Natural killer cell (primary cell): ENCODE data around the gene ITGAE. TPM values are rescaled to one million over a fixed set of nuclear protein-coding genes. Genes with fewer than 3 reads are reported as not detected.

ENCODE experiments used
- ATAC-seq, 3 donors: fragments of 150-1000 bp in 2 of 3; fragments of 200-7000 bp in 1 of 3; cut with Tn5 transposase; 1 replicate in 1 of 3; 2 replicates in 2 of 3; pipeline ENCODE4 v1.10.0; 2021; ENCODE audit warnings: mild to moderate bottlenecking in 2 of 3, moderate library complexity in 2 of 3
- DNase-seq, 2 donors: peaks; one replicate each; pipeline versions ENCODE4 v3.0.0 to v3.0.0-alpha.2; 2013 to 2021; ENCODE audit warnings: mixed read lengths in 1 of 2
- H3K27ac ChIP-seq: one replicate; pipeline ENCODE4 v1.5.1; 2013; ENCODE audit warnings: mild to moderate bottlenecking, low read length
- H3K27me3 ChIP-seq: one replicate; pipeline ENCODE4 v1.6.1; 2013; ENCODE audit warnings: low read length; ENCODE audit not compliant: control insufficient read depth, insufficient read depth
- H3K36me3 ChIP-seq: one replicate; pipeline ENCODE4 v1.6.1; 2013; ENCODE audit warnings: low read length; ENCODE audit not compliant: control insufficient read depth, insufficient read depth
- H3K4me1 ChIP-seq: one replicate; pipeline ENCODE4 v1.6.1; 2013; ENCODE audit warnings: low read length; ENCODE audit not compliant: control insufficient read depth, insufficient read depth
- H3K4me3 ChIP-seq: one replicate; pipeline ENCODE4 v1.5.1; 2013; ENCODE audit warnings: low read length
- H3K9me3 ChIP-seq: one replicate; pipeline ENCODE4 v1.6.1; 2013; ENCODE audit warnings: low read length; ENCODE audit not compliant: control insufficient read depth, insufficient read depth
- H3K27ac Mint-ChIP-seq, 2 donors: one replicate each; pipeline ENCODE4 v1.8.0; 2022; ENCODE audit warnings: mild to moderate bottlenecking in 2 of 2, mixed read lengths in 2 of 2, moderate library complexity in 1 of 2
- H3K27me3 Mint-ChIP-seq, 2 donors: one replicate each; pipeline ENCODE4 v1.8.0; 2022; ENCODE audit warnings: low read depth in 2 of 2, mixed read lengths in 2 of 2
- H3K36me3 Mint-ChIP-seq: one replicate; pipeline ENCODE4 v1.8.0; 2022; ENCODE audit warnings: mixed read lengths
- H3K4me1 Mint-ChIP-seq, 2 donors: one replicate each; pipeline ENCODE4 v1.8.0; 2022; ENCODE audit warnings: mixed read lengths in 2 of 2
- H3K4me3 Mint-ChIP-seq: one replicate; pipeline ENCODE4 v1.8.0; 2022; ENCODE audit warnings: mild to moderate bottlenecking, moderate library complexity, mixed read lengths
- H3K9me3 Mint-ChIP-seq, 2 donors: one replicate each; pipeline ENCODE4 v1.8.0; 2022; ENCODE audit warnings: mixed read lengths in 2 of 2
- WGBS: methylation state at CpG from one replicate; pipeline ENCODE4 v1.1.7; 2013; ENCODE audit warnings: missing lambda C conversion rate; ENCODE audit not compliant: insufficient coverage; 5-methylcytosine and 5-hydroxymethylcytosine counted together
- intact Hi-C: fragments of 100-400 bp; cut with micrococcal nuclease; formaldehyde crosslinking; loops from one replicate; pipeline ENCODE4 v1.14.2; 2022
- total RNA-seq, 4 donors: library from RNA; stranded (reverse); fragments of 120-200 nt in 1 of 4; gene quantifications; one replicate each; pipeline versions ENCODE4 v1.2.3 to v1.2.4, GENCODE V29; 2013 to 2022
- TF ChIP-seq, protein P1 (sequence below): fragments of 200-600 bp; IDR thresholded peaks from one replicate; pipeline ENCODE4 v1.8.0; 2022; ENCODE audit warnings: antibody characterized with exemption

The ITGAE gene
- total RNA-seq, 3 donors from 2014 or later (not counting 1 experiment from before 2014, with no cell fraction given): 12.8 to 13.8 (median 13.8) TPM

DNA sequence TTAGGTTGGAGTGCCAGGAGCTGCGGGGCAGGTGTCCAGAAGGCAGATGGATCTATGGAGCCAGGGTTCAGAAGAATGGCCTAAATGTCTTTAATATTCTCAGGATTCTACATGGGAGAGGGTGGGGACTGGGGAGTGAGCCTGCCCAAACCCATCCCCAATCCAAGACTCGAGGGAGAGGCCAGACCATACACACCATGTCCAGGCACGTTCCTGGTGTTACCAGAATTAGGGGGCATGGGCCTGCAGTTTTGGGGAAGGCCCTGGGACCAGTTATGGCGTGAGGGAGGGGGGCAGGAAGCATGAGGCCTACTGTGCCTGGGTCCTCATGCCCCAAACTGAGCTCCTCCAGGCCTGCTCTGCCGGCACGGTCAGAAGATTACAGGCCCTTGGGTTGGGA is 134.5 kb downstream of the ITGAE start:
- Mint-ChIP-seq H3K4me3 (peak overlapping the region; percentile 80), H3K27ac (no peak overlapping the region), H3K36me3 (no peaks in the 10 kb centered on the region), H3K4me1 (peaks cover 8 to 17% of the 10 kb centered on the region in 2 donors), H3K27me3 (no peaks in the 10 kb centered on the region), H3K9me3 (no peaks in the 10 kb centered on the region)
- ATAC-seq: no peak
- peaks cover 21% of the 10 kb centered on the region for H3K4me1 ChIP-seq
- TF ChIP-seq, protein P1, sequence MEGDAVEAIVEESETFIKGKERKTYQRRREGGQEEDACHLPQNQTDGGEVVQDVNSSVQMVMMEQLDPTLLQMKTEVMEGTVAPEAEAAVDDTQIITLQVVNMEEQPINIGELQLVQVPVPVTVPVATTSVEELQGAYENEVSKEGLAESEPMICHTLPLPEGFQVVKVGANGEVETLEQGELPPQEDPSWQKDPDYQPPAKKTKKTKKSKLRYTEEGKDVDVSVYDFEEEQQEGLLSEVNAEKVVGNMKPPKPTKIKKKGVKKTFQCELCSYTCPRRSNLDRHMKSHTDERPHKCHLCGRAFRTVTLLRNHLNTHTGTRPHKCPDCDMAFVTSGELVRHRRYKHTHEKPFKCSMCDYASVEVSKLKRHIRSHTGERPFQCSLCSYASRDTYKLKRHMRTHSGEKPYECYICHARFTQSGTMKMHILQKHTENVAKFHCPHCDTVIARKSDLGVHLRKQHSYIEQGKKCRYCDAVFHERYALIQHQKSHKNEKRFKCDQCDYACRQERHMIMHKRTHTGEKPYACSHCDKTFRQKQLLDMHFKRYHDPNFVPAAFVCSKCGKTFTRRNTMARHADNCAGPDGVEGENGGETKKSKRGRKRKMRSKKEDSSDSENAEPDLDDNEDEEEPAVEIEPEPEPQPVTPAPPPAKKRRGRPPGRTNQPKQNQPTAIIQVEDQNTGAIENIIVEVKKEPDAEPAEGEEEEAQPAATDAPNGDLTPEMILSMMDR: no peak
- intact Hi-C loops: no loop called here
- H3K9me3 ChIP-seq: no peaks in the 10 kb centered on the region
- H3K36me3 ChIP-seq: no peaks in the 10 kb centered on the region
- no peak overlapping the region for H3K4me3 ChIP-seq
- WGBS: 100% methylated on average over 5 of the region's 6 CpGs
- no peak overlapping the region for H3K27ac ChIP-seq
- DNase-seq: no peak
- H3K27me3 ChIP-seq: no peaks in the 10 kb centered on the region

- Mint-ChIP-seq H3K9me3 (no peaks in the 10 kb centered on the region), H3K27ac (no peak overlapping the region), H3K27me3 (no peaks in the 10 kb centered on the region), H3K4me3 (peak overlapping the region; percentile 80), H3K4me1 (peaks cover 8 to 17% of the 10 kb centered on the region in 2 donors), H3K36me3 (no peaks in the 10 kb centered on the region)
- Histone ChIP-seq H3K27ac (no peak overlapping the region), H3K4me1 (peaks cover 21% of the 10 kb centered on the region), H3K9me3 (no peaks in the 10 kb centered on the region), H3K4me3 (no peak overlapping the region), H3K27me3 (no peaks in the 10 kb centered on the region), H3K36me3 (no peaks in the 10 kb centered on the region)
- intact Hi-C loops: no loop called here
- TF ChIP-seq, protein P1: no peak
- no peak for DNase-seq
- WGBS: 93% methylated on average over 5 of the region's 5 CpGs
- ATAC-seq: no peak
These were observed 135.2 kb downstream of the ITGAE start for GRCh38 chr17:3665834-3666233.

Other genes starting within 250 kb of the ITGAE start
- gene TRPV3, start 243.4 kb downstream of the ITGAE start, total RNA-seq: 10 to 100 TPM in 1 of 3 donors, 1 to 10 TPM in 2; 5.6 to 10.3 (median 7.6) TPM
- gene TRPV1, start 191.8 kb downstream of the ITGAE start, total RNA-seq: 1 to 10 TPM; 3.2 to 4.5 (median 4.2) TPM
- 1 to 10 TPM; 5.8 to 9.3 (median 8.9) TPM for gene SHPK, start 164.9 kb downstream of the ITGAE start, total RNA-seq
- gene CTNS, start 164.4 kb downstream of the ITGAE start, total RNA-seq: 10 to 100 TPM in 1 of 3 donors, 1 to 10 TPM in 2; 7.6 to 24.2 (median 9.6) TPM
- gene TAX1BP3, start 132.6 kb downstream of the ITGAE start, total RNA-seq: 10 to 100 TPM; 15.1 to 17.0 (median 16.3) TPM
- gene EMC6, start 132.4 kb downstream of the ITGAE start, total RNA-seq: 10 to 100 TPM; 29.3 to 34.7 (median 32.1) TPM
- 10 to 100 TPM in 1 of 3 donors, 1 to 10 TPM in 2; 7.8 to 15.4 (median 9.2) TPM for gene P2RX5, start 105.0 kb downstream of the ITGAE start, total RNA-seq
- under 1 TPM; 0.33 to 0.79 (median 0.70) TPM for gene HASPIN, start 77.3 kb downstream of the ITGAE start, total RNA-seq
- gene NCBP3, start 45.1 kb upstream of the ITGAE start, total RNA-seq: 10 to 100 TPM; 55.9 to 60.7 (median 58.1) TPM
- gene CAMKK1, start 91.9 kb upstream of the ITGAE start, total RNA-seq: 1 to 10 TPM; 3.2 to 4.3 (median 3.9) TPM
- gene P2RX1, start 115.3 kb upstream of the ITGAE start, total RNA-seq: 10 to 100 TPM in 2 of 3 donors, 1 to 10 TPM in 1; 2.3 to 15.3 (median 13.4) TPM
- gene ATP2A3, start 163.2 kb upstream of the ITGAE start, total RNA-seq: 100 to 1,000 TPM; 326 to 397 (median 377) TPM